HepG2 (cell line): ENCODE results near the gene NFS1.

Source experiments
- ATAD3A ChIP-seq: sonication (generic); formaldehyde crosslinking; IDR thresholded peaks from 2 replicates; pipeline ENCODE4 v1.4.0; 2020; ENCODE audit warnings: missing genetic modification reagents
- BHLHE40 ChIP-seq: IDR thresholded peaks from 2 replicates; pipeline ENCODE4 v1.6.1; 2011; ENCODE audit warnings: low read length, improper control_type of control experiment
- CTCF ChIP-seq: sonication (generic); formaldehyde crosslinking; IDR thresholded peaks from 2 replicates; pipeline ENCODE4 v1.5.0; 2020; ENCODE audit warnings: mild to moderate bottlenecking, missing genetic modification reagents, moderate library complexity
- EP300 ChIP-seq, 3 experiments: sonication (generic) in 1 of 3; formaldehyde crosslinking in 1 of 3; IDR thresholded peaks; 2 replicates each; pipeline versions ENCODE4 v1.5.1 to v1.6.1; 2011 to 2020; ENCODE audit warnings: low read depth in 2 of 3, low read length in 2 of 3, borderline replicate concordance in 1 of 3, improper control_type of control experiment in 1 of 3, mild to moderate bottlenecking in 1 of 3, missing genetic modification reagents in 1 of 3, moderate library complexity in 1 of 3
- HNRNPL ChIP-seq: fragments of 200-400 bp; formaldehyde crosslinking; IDR thresholded peaks from 2 replicates; pipeline ENCODE4 v1.6.1; 2017; ENCODE audit warnings: mild to moderate bottlenecking, low read depth, low read length
- KLF13 ChIP-seq: sonication (generic); formaldehyde crosslinking; IDR thresholded peaks from 2 replicates; pipeline ENCODE4 v1.4.0; 2020; ENCODE audit warnings: mild to moderate bottlenecking, missing genetic modification reagents
- LRRFIP1 ChIP-seq: sonication (generic); formaldehyde crosslinking; conservative IDR thresholded peaks from 2 replicates; pipeline ENCODE4 v1.4.0; 2020; ENCODE audit warnings: missing genetic modification reagents
- NRL ChIP-seq: sonication (generic); formaldehyde crosslinking; IDR thresholded peaks from 2 replicates; pipeline ENCODE4 v1.5.0; 2020; ENCODE audit warnings: missing genetic modification reagents, mild to moderate bottlenecking, moderate library complexity, borderline replicate concordance
- SMAD3 ChIP-seq: sonication (generic); formaldehyde crosslinking; IDR thresholded peaks from 2 replicates; pipeline ENCODE4 v1.4.0; 2020; ENCODE audit warnings: missing genetic modification reagents
- USF2 ChIP-seq, 2 experiments: sonication (generic) in 1 of 2; formaldehyde crosslinking in 1 of 2; IDR thresholded peaks; 2 replicates each; pipeline versions ENCODE4 v1.5.1 to v1.6.1; 2011 to 2020; ENCODE audit warnings: borderline replicate concordance in 1 of 2, low read depth in 1 of 2, low read length in 1 of 2, mild to moderate bottlenecking in 1 of 2, missing genetic modification reagents in 1 of 2, moderate library complexity in 1 of 2

GRCh38 chr20:35737865-35738333 is 38.7 kb upstream of the NFS1 start:
- TF ChIP-seq ATAD3A (CRISPR knock-in tag) (no peak), NRL (CRISPR knock-in tag) (no peak), USF2 (IDR thresholded peaks at IDR 0.05; ENCODE audit: low read depth, low read length) (no peak), USF2 (CRISPR knock-in tag; IDR thresholded peaks at IDR 0.05; ENCODE audit: borderline replicate concordance) (no peak), HNRNPL (0 out of 2 replicates have a peak, but pooled peaks have one; percentile 9), EP300 (IDR thresholded peaks at IDR 0.05; ENCODE audit: low read depth in 2 of 2, low read length in 2 of 2) (no peak), EP300 (CRISPR knock-in tag; IDR thresholded peaks at IDR 0.05; ENCODE audit: borderline replicate concordance) (no peak), LRRFIP1 (CRISPR knock-in tag) (no peak), KLF13 (CRISPR knock-in tag) (no peak), SMAD3 (CRISPR knock-in tag) (no peak), CTCF (CRISPR knock-in tag) (no peak), BHLHE40 (no peak)
